ENCODE measurements around the gene KIAA0232. TPM values are rescaled to one million over a fixed set of nuclear protein-coding genes. Genes with fewer than 3 reads are reported as not detected.

Gene KIAA0232
- total RNA-seq, 4 donors from 2014 or later, result 27.6 to 34.1 (median 32.7) TPM

GRCh38 chr4:6777636-6778281 is 4.8 kb upstream of the KIAA0232 start:
- 85% methylated on average over 15 of the region's 15 CpGs for WGBS
- H3K4me3 ChIP-seq, result no peak overlapping the region
- peaks cover 28% of the 10 kb centered on the region for H3K4me1 ChIP-seq
- no peaks in the 10 kb centered on the region for H3K9me3 ChIP-seq
- H3K27ac ChIP-seq, result no peak overlapping the region
- no peak for TF ChIP-seq EP300 (IDR thresholded peaks at IDR 0.05)
- no peak for TF ChIP-seq POLR2AphosphoS5 (IDR thresholded peaks at IDR 0.05)
- TF ChIP-seq CTCF (IDR thresholded peaks at IDR 0.05), result no peak
- TF ChIP-seq POLR2A (IDR thresholded peaks at IDR 0.05), result no peak
- no peak for DNase-seq (ENCODE audit: low spot score in 2 of 2)
- no peaks in the 10 kb centered on the region for H3K27me3 ChIP-seq
- H3K36me3 ChIP-seq, result no peaks in the 10 kb centered on the region

GRCh38 chr4:6778435-6778834 is 4.1 kb upstream of the KIAA0232 start:
- Histone ChIP-seq H3K4me3 (no peak overlapping the region), H3K27ac (no peak overlapping the region), H3K27me3 (no peaks in the 10 kb centered on the region), H3K4me1 (peaks cover 22% of the 10 kb centered on the region), H3K36me3 (no peaks in the 10 kb centered on the region), H3K9me3 (no peaks in the 10 kb centered on the region)
- 91% methylated on average over 5 of the region's 5 CpGs for WGBS
- DNase-seq (ENCODE audit: low spot score in 2 of 2), result no peak
- no peak for TF ChIP-seq CTCF (IDR thresholded peaks at IDR 0.05)
- TF ChIP-seq POLR2AphosphoS5 (IDR thresholded peaks at IDR 0.05), result no peak
- no peak for TF ChIP-seq EP300 (IDR thresholded peaks at IDR 0.05)
- TF ChIP-seq POLR2A (IDR thresholded peaks at IDR 0.05), result no peak

- no peaks in the 10 kb centered on the region for H3K27me3 ChIP-seq
Observed at GRCh38 chr4:6779667-6780565, 2.6 kb upstream of the KIAA0232 start.

GRCh38 chr4:6781113-6781512 is 1.4 kb upstream of the KIAA0232 start:
- H3K27me3 ChIP-seq, result no peaks in the 10 kb centered on the region
- peaks cover 39% of the 10 kb centered on the region for H3K4me1 ChIP-seq
- no peak overlapping the region for H3K27ac ChIP-seq
- no peaks in the 10 kb centered on the region for H3K36me3 ChIP-seq
- H3K9me3 ChIP-seq, result no peaks in the 10 kb centered on the region
- WGBS, result 79% methylated on average over 8 of the region's 8 CpGs
- no peak for DNase-seq (ENCODE audit: low spot score in 2 of 2)
- H3K4me3 ChIP-seq, result no peak overlapping the region
- TF ChIP-seq POLR2A (IDR thresholded peaks at IDR 0.05) (no peak), CTCF (IDR thresholded peaks at IDR 0.05) (no peak), EP300 (IDR thresholded peaks at IDR 0.05) (no peak), POLR2AphosphoS5 (IDR thresholded peaks at IDR 0.05) (no peak)

More at GRCh38 chr4:6779667-6780565, 2.6 kb upstream of the KIAA0232 start:
- Histone ChIP-seq H3K36me3 (no peaks in the 10 kb centered on the region), H3K4me1 (peaks cover 32% of the 10 kb centered on the region), H3K4me3 (no peak overlapping the region), H3K27ac (no peak overlapping the region), H3K9me3 (no peaks in the 10 kb centered on the region)
- no peak for DNase-seq (ENCODE audit: low spot score in 2 of 2)
- TF ChIP-seq CTCF (IDR thresholded peaks at IDR 0.05) (no peak), EP300 (IDR thresholded peaks at IDR 0.05) (no peak), POLR2A (IDR thresholded peaks at IDR 0.05) (no peak), POLR2AphosphoS5 (IDR thresholded peaks at IDR 0.05) (no peak)
- 71% methylated on average over 17 of the region's 17 CpGs for WGBS

GRCh38 chr4:6781561-6781960 is 966 bp upstream of the KIAA0232 start:
- 81% methylated on average over 6 of the region's 6 CpGs for WGBS
- Histone ChIP-seq H3K4me3 (peak overlapping the region; percentile 100), H3K27me3 (no peaks in the 10 kb centered on the region), H3K9me3 (no peaks in the 10 kb centered on the region), H3K4me1 (peaks cover 39% of the 10 kb centered on the region), H3K27ac (peak overlapping the region; percentile 99), H3K36me3 (no peaks in the 10 kb centered on the region)
- no peak for TF ChIP-seq POLR2A (IDR thresholded peaks at IDR 0.05)
- no peak for TF ChIP-seq POLR2AphosphoS5 (IDR thresholded peaks at IDR 0.05)
- TF ChIP-seq EP300 (IDR thresholded peaks at IDR 0.05), result no peak
- no peak for TF ChIP-seq CTCF (IDR thresholded peaks at IDR 0.05)
- DNase-seq (ENCODE audit: low spot score in 2 of 2), result no peak

Data from suprapubic skin (tissue), 4 donors.